Activated naive CD4-positive, alpha-beta T cell treated with Interleukin-2 at 50 U/mL for 16 hours (primary cell): Measurements from ENCODE around the gene ALX4.

Experiments used
- DNase-seq: peaks from one replicate; pipeline ENCODE4 v3.0.0-alpha.2; 2020

ALX4 gene

GRCh38 chr11:44335052-44335760 lies 25.3 kb upstream of the ALX4 start:
- DNase-seq = no peak

DNA sequence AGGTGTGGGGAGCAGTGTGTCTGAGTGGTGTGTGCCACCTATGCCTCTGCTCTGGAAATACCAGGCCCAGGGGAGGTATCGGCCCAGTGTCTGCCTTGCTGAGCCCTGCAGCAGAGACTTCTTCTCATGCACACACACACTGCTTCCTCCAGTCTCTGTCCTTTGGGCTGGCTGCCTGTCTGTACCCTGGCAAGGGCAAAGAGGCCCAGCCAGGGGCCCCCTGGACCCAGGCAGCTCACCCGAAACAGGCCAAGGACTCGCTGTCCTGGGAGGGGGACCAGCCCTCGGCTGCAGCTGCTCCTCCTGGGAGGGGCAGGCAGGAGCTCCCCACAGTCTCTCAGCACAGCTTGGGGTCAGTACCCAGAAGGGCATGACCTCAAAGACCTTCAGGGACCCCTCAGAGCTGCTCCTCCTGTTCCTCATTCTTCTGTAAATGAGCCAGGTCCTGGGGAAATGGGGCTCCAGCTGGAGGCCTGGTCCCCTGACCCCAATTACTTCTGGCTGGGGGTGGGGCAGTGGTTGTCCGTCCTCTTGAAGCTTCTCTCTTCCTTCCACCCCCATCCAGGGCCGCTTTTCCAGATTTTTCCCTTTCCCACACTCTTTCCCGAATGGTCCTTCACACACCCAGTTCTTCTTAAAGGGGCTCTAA lies 24.5 kb upstream of the ALX4 start:
- DNase-seq = no peak

DNA sequence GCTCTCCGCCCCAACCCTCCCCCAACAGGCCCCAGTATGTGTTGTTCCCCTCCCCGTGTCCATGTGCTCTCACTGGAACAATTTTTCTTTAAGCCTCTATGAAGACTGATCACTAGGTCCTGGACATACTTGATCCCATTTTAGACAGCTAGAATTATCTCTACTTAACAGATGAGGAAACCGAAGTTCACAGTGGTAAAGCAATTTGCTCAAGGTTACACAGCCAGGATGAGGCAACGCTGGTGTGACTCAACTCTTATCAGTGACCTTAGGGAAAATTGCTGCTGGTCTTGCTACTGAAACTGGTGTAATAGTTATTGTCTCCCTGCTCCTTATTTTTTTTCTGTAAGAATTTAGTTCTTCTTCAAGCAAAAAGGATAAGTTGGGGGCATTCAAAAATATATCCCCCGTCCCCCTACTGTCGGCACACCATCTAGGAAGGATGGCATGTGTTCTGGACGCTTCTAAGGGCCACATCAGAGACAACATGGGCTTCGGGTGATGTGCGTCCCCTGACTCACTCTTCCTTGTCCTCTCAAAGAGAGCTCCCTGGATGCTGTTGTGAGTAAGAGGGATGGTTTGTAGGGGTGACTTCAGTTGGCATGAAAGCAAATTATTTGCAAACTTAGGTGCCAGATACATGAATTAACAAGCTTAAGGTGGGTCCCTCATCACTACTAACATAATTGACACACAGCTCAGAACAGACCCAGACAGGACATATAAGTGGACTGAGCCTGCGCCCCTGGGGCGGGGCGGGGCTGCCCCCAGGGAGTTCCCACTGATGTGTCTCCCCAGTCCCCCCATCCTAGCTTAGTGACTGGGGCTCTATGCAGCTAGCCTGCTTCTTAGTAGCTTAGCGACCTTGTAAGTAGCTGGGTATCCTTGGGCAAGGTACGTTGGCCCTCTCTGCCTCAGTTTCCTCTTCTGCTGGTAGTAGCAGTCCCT lies 23.6 kb upstream of the ALX4 start:
- DNase-seq = no peak

DNA sequence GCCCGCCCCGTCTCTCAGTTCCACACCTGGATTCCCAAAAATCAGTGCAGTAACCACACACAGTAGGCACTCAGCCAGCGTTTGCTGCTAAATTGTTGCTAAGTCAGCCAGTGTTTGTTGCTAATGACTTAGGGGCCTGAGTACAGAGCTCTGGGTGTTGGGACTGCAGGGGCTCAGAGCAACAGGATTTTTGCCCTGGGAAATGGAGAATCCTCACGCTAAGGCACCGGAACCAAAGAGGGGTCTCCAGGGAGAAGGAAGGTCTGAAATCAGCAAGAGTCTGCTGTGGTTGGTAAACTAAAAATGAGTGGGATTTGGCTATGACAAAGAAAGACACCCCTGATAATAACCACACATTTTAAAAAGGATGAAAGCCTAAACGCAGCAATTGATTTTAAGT lies 22.7 kb upstream of the ALX4 start:
- DNase-seq = no peak

GRCh38 chr11:44329472-44330230 lies 19.7 kb upstream of the ALX4 start:
- no peak for DNase-seq

DNA sequence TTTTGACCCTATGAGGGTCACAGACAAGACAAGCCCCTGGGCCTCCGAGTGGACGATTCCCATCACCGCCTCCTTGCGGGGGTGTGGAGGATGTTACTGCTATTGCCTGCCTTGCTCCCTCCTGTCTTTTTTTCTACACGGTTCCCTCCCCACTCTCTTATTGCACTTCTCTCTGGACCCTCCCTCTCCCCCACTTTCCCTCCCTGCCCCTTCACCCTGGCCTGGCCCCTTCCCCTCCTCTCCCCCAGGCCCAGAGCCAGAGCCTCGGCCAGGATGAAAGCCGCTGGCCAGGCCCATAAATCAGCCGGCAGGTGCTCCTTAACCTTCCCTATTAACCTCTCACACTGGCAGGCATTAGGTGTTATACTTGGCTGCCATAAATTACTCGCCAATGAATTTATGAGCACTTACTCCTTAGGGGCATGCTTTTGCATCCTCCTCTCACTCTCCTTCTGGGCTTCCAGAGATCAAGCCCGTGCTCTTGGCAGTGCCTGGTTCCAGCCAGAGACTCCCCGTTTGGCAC lies 18.3 kb upstream of the ALX4 start:
- DNase-seq = no peak

DNA sequence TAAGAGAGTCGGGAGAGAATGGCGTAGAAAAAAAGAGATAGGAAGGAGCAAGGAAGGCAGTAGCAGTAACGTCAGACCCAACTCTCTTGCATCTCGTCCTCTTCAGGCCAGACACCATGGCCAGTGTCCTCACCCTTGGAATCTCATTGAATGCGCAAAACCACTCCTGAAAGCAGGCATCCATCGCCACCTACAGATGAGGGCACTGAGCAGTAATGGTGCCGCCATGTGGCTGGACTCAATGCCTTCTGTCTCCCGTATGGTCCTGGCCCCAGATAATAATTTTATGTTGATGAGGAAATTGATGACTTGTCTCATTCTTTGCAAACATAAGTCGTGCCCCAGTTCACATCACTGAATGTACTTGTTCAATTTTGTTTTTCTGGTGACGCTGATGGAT lies 17.8 kb upstream of the ALX4 start:
- no peak for DNase-seq

DNA sequence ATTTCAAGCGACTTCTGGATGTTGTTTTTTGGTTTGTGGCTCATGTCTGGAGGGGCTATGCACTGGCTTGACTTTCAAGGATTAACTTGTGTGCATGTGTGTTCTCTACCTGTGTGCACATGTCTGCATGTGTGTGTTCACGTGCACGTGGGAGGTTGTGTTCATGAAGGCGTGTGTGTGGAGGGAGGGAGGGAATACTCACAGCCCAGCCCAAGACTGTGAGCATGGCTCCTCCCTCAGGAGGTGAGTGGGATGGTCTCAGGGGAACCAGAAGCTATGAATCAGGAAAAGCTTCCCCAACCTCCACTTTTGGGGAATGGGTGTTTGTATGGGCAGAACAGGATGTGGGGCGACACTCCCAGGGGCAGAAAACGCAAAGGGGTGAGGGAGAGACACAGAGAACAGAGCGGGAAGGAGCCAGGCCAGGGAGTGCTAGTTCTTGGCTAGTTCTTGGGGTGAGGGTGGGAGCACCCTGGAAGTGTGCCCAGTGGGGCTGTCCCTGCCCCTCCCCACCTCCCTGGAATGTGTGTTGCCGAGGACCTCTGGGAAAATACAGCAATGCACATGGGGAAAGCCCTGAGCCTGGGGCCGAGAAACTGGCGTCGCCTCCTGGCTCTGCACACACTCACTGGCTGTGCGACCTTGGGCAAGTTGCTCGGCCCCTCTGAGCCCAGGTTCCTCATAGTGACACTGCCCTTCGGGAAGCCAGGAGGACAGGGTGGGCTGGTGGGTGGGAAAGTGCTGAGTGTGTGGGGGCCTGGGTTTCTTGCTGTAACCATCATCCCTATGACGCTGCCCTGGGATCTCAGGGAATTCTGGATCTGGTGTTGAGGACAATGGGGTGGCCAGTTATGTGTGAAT lies 16.9 kb upstream of the ALX4 start:
- DNase-seq = no peak

DNA sequence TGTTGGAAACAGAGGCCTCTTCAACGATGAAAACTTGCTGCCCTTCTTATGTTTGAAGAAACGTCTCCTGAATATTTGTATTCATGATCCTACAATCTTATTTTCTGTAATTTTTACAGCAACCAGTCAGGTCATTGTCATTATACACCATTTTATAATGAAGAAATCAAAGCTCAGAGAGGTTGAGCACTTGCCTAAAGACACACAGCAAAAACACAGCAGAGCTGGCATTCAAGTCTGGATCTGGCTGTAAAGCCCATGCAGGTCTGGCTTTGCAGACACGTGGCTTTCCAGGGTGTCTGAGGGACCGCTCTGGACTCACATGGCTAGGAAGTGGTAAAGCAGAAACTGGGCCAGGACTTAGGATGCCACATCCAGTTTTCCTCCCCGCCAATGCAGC lies 15.8 kb upstream of the ALX4 start:
- DNase-seq = no peak

GRCh38 chr11:44324749-44325525 lies 15.0 kb upstream of the ALX4 start:
- DNase-seq = no peak

GRCh38 chr11:44324222-44324621 lies 14.3 kb upstream of the ALX4 start:
- no peak for DNase-seq

DNA sequence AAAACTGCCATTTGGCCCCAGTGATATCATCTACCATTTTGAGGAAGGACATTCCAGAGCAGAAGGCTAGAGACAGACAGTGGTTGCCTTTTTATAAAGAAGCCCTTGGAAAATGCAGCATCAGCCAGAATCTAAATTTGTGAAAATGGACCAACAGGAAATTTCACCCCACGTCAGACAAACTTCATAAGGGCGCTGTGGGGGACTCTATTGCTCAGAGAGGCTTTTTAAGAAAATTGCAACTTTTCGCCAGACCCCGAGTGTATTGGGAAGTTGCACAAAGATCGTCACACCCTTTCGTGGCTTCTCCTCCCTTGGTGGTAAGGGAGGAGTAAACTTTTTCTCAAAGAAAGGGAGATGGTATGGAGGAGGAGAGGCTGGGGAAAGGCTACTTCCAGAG lies 12.3 kb upstream of the ALX4 start:
- DNase-seq = no peak

GRCh38 chr11:44321059-44321458 lies 11.1 kb upstream of the ALX4 start:
- no peak for DNase-seq

- DNase-seq = no peak
Measured at GRCh38 chr11:44320289-44320973, 10.5 kb upstream of the ALX4 start.

GRCh38 chr11:44319552-44320288 lies 9.8 kb upstream of the ALX4 start:
- DNase-seq = no peak

DNA sequence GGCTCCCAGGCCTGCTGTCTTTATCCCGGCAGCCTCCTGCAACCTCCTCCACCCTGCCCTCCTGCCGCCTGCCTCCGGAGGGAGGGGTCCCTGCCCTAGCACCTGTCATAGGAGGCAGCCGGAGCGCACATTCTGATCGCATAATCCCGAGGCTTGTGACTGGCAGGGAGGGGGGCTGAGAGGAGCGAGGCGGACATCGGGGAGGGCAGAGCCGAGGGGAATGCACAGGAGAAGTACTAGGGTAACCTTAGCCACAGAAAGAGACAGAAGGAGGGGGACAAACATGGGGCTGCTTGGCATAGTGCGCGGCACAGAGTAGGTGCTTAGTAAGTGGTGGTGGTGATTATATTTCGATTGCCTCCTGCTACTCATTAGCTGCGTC lies 9.2 kb upstream of the ALX4 start:
- DNase-seq = no peak

GRCh38 chr11:44318369-44318768 lies 8.4 kb upstream of the ALX4 start:
- no peak for DNase-seq

DNA sequence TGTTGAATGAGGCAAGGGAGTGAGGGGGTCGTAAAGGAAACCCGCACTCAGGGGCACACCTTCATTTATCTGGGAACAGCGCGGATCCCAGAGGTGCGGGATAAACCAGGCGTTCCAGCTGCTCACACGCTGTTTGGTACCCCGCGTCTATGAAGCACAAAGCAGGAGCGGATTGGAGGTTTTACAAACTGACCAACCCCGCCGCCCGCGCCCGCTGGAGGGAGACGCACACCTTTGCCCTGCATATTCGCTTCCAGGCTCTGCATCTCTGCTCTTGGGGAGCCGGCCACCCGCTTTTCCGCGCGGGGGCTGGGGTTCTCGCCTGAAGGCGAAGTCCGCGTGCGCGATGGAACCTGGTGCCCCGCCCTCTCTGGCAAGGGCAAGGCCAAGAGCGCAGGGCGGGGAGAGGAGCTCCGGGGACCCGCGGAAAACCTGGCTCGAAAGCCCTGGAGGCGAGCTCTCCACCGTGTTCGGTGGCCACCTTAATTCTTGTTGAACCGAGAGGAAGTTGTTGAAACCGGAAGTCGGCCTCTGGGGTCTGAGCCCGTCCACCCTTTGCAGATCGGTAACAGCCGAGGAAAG lies 6.8 kb upstream of the ALX4 start:
- DNase-seq = no peak
